IMR-90 (cell line): ENCODE measurements around the gene TENM4.

ENCODE experiments used
- FOS ChIP-seq: fragments of 150-350 bp; IDR thresholded peaks from 2 replicates; pipeline ENCODE4 v1.6.1; 2016; ENCODE audit warnings: low read depth, low read length
- POLR2A ChIP-seq: IDR thresholded peaks from 2 replicates; pipeline ENCODE4 v1.6.1; 2012; ENCODE audit warnings: mild to moderate bottlenecking, low read depth, low read length
- RAD21 ChIP-seq: IDR thresholded peaks from 2 replicates; pipeline ENCODE4 v1.6.1; 2012; ENCODE audit warnings: low read length, improper control_type of control experiment
- RCOR1 ChIP-seq: IDR thresholded peaks from 2 replicates; pipeline ENCODE4 v1.6.1; 2012; ENCODE audit warnings: mild to moderate bottlenecking, low read length, improper control_type of control experiment; ENCODE audit not compliant: insufficient replicate concordance
- SMC3 ChIP-seq: fragments of 150-350 bp; IDR thresholded peaks from 2 replicates; pipeline ENCODE4 v1.6.1; 2016; ENCODE audit warnings: low read depth, mild to moderate bottlenecking, antibody characterized with exemption, low read length, moderate library complexity
- USF2 ChIP-seq: fragments of 150-350 bp; IDR thresholded peaks from 2 replicates; pipeline ENCODE4 v1.6.1; 2017; ENCODE audit warnings: mild to moderate bottlenecking, antibody characterized with exemption, low read length, low read depth
- TF ChIP-seq, protein P1 (sequence below): conservative IDR thresholded peaks from 2 replicates; pipeline ENCODE4 v1.5.1; 2012; ENCODE audit warnings: mild to moderate bottlenecking, low read depth, low read length, improper control_type of control experiment

DNA sequence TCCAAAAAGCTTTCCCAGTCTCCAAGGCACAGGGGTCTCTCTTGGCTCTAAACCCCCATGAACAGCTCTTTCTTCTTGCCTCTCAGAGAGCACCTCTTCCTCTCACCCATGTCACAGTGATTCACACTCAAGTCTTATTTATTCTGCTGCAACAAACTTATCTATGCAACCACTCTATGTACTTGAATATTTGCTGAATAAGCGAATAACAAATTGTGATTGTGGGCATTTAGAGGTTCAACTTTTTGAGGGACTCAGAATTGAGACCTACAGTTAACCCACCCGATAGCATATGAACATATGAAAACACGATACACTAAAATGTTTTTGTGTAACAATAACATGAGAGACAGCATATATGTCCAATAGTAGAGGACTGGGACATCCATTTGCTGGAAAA lies 729.1 kb downstream of the TENM4 start:
- TF ChIP-seq FOS (no peak), POLR2A (no peak), RCOR1 (no peak), USF2 (no peak), SMC3 (no peak), RAD21 (no peak)
- TF ChIP-seq, protein P1, sequence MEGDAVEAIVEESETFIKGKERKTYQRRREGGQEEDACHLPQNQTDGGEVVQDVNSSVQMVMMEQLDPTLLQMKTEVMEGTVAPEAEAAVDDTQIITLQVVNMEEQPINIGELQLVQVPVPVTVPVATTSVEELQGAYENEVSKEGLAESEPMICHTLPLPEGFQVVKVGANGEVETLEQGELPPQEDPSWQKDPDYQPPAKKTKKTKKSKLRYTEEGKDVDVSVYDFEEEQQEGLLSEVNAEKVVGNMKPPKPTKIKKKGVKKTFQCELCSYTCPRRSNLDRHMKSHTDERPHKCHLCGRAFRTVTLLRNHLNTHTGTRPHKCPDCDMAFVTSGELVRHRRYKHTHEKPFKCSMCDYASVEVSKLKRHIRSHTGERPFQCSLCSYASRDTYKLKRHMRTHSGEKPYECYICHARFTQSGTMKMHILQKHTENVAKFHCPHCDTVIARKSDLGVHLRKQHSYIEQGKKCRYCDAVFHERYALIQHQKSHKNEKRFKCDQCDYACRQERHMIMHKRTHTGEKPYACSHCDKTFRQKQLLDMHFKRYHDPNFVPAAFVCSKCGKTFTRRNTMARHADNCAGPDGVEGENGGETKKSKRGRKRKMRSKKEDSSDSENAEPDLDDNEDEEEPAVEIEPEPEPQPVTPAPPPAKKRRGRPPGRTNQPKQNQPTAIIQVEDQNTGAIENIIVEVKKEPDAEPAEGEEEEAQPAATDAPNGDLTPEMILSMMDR: no peak
